CD4-positive, CD25-positive, alpha-beta regulatory T cell (primary cell): ENCODE measurements around the gene FAXC. TPM values are rescaled to one million over a fixed set of nuclear protein-coding genes. Genes with fewer than 3 reads are reported as not detected.

Experiments used
- ATAC-seq, 2 donors: fragments of 150-1000 bp; cut with Tn5 transposase; one replicate each; pipeline ENCODE4 v1.10.0; 2021; ENCODE audit warnings: low read depth in 2 of 2, moderate number of reproducible peaks in 2 of 2, moderate library complexity in 1 of 2
- DNase-seq, 3 donors: peaks; one replicate each; pipeline versions ENCODE4 v3.0.0 to v3.0.0-alpha.2; 2012 to 2022; ENCODE audit warnings: mixed read lengths in 1 of 3
- H3K27ac ChIP-seq: one replicate; pipeline ENCODE4 v1.7.0; 2013; ENCODE audit warnings: mild to moderate bottlenecking, low read length; ENCODE audit not compliant: insufficient read depth, poor library complexity, severe bottlenecking
- H3K27me3 ChIP-seq: one replicate; pipeline ENCODE4 v1.7.0; 2013; ENCODE audit warnings: low read length; ENCODE audit not compliant: control insufficient read depth, insufficient read depth
- H3K36me3 ChIP-seq: one replicate; pipeline ENCODE4 v1.7.0; 2013; ENCODE audit warnings: mild to moderate bottlenecking, low read length, moderate library complexity; ENCODE audit not compliant: control insufficient read depth, insufficient read depth
- H3K4me1 ChIP-seq: 2 replicates; pipeline ENCODE4 v1.7.0; 2013; ENCODE audit warnings: mild to moderate bottlenecking, low read length; ENCODE audit not compliant: insufficient read depth, control insufficient read depth, poor library complexity, severe bottlenecking
- H3K4me3 ChIP-seq: one replicate; pipeline ENCODE4 v1.7.0; 2013; ENCODE audit warnings: low read depth, mild to moderate bottlenecking, low read length, moderate library complexity
- H3K9me3 ChIP-seq, 2 experiments: 1 replicate in 1 of 2; 2 replicates in 1 of 2; pipeline ENCODE4 v1.7.0; 2013; ENCODE audit warnings: low read length in 2 of 2, mild to moderate bottlenecking in 1 of 2, moderate library complexity in 1 of 2; ENCODE audit not compliant: control insufficient read depth in 2 of 2
- H3K27ac Mint-ChIP-seq, 3 donors: one replicate each; pipeline ENCODE4 v1.8.0; 2020 to 2022; ENCODE audit warnings: mild to moderate bottlenecking in 3 of 3, mixed read lengths in 3 of 3, moderate library complexity in 2 of 3
- H3K27me3 Mint-ChIP-seq: one replicate; pipeline ENCODE4 v1.8.0; 2022; ENCODE audit warnings: mild to moderate bottlenecking, mixed read lengths
- H3K36me3 Mint-ChIP-seq: one replicate; pipeline ENCODE4 v1.8.0; 2020; ENCODE audit warnings: mixed read lengths
- H3K4me1 Mint-ChIP-seq, 4 donors: one replicate each; pipeline ENCODE4 v1.8.0; 2020 to 2022; ENCODE audit warnings: mixed read lengths in 4 of 4, mild to moderate bottlenecking in 1 of 4
- H3K4me3 Mint-ChIP-seq, 4 donors: one replicate each; pipeline ENCODE4 v1.8.0; 2020 to 2022; ENCODE audit warnings: mild to moderate bottlenecking in 4 of 4, mixed read lengths in 4 of 4, moderate library complexity in 3 of 4
- H3K9me3 Mint-ChIP-seq, 7 donors: one replicate each; pipeline ENCODE4 v1.8.0; 2020 to 2022; ENCODE audit warnings: mixed read lengths in 7 of 7, mild to moderate bottlenecking in 3 of 7, moderate library complexity in 2 of 7
- polyA plus RNA-seq, 4 donors: library from polyadenylated mRNA; unstranded; fragments of 300-500 nt; fragmentation: Illumina TruSeq; gene quantifications; one replicate each; pipeline ENCODE4 v1.2.3, GENCODE V29; 2021
- total RNA-seq: library from RNA; stranded (reverse); gene quantifications from one replicate; pipeline ENCODE4 v1.2.3, GENCODE V29; 2022

FAXC gene
- total and polyA plus RNA-seq, 5 donors from 2014 or later, result not detected

- peaks cover 0 to 4% (median 0%) of the 10 kb centered on the region in 7 donors for H3K9me3 Mint-ChIP-seq
- no peak overlapping the region for H3K4me3 ChIP-seq
- H3K9me3 ChIP-seq, result no peaks in the 10 kb centered on the region
- H3K36me3 Mint-ChIP-seq, result no peaks in the 10 kb centered on the region
- no peak overlapping the region for H3K4me3 Mint-ChIP-seq
- H3K27me3 ChIP-seq, result peaks cover 1% of the 10 kb centered on the region
- H3K4me1 ChIP-seq, result no peaks in the 10 kb centered on the region
- H3K36me3 ChIP-seq, result no peaks in the 10 kb centered on the region
- no peaks in the 10 kb centered on the region for H3K4me1 Mint-ChIP-seq
- ATAC-seq, result no peak
- H3K27ac Mint-ChIP-seq, result no peak overlapping the region
- H3K27me3 Mint-ChIP-seq, result peaks cover 17% of the 10 kb centered on the region
- no peak for DNase-seq
- H3K27ac ChIP-seq, result no peak overlapping the region
Measured at GRCh38 chr6:99312354-99312753, 37.1 kb downstream of the FAXC start.

- H3K27me3 Mint-ChIP-seq, result peaks cover 9% of the 10 kb centered on the region
- Histone ChIP-seq H3K36me3 (no peaks in the 10 kb centered on the region), H3K9me3 (no peaks in the 10 kb centered on the region), H3K4me1 (no peaks in the 10 kb centered on the region), H3K27me3 (peaks cover 1% of the 10 kb centered on the region), H3K4me3 (no peak overlapping the region), H3K27ac (no peak overlapping the region)
- H3K4me3 Mint-ChIP-seq, result no peak overlapping the region
- ATAC-seq (no peak), DNase-seq (no peak)
- H3K27ac Mint-ChIP-seq, result no peak overlapping the region
- no peaks in the 10 kb centered on the region for H3K36me3 Mint-ChIP-seq
- H3K4me1 Mint-ChIP-seq, result no peaks in the 10 kb centered on the region
- H3K9me3 Mint-ChIP-seq, result peaks cover 0 to 4% (median 0%) of the 10 kb centered on the region in 7 donors
Measured at GRCh38 chr6:99310553-99310952, 38.9 kb downstream of the FAXC start.

GRCh38 chr6:99309557-99309956, 39.9 kb downstream of the FAXC start:
- peaks cover 5% of the 10 kb centered on the region for H3K27me3 Mint-ChIP-seq
- peaks cover 0 to 4% (median 0%) of the 10 kb centered on the region in 7 donors for H3K9me3 Mint-ChIP-seq
- H3K27ac Mint-ChIP-seq, result no peak overlapping the region
- Histone ChIP-seq H3K27me3 (peaks cover 1% of the 10 kb centered on the region), H3K4me3 (no peak overlapping the region), H3K9me3 (no peaks in the 10 kb centered on the region), H3K27ac (no peak overlapping the region), H3K36me3 (no peaks in the 10 kb centered on the region), H3K4me1 (no peaks in the 10 kb centered on the region)
- no peak for DNase-seq
- no peaks in the 10 kb centered on the region for H3K4me1 Mint-ChIP-seq
- no peak overlapping the region for H3K4me3 Mint-ChIP-seq
- no peaks in the 10 kb centered on the region for H3K36me3 Mint-ChIP-seq
- no peak for ATAC-seq

- Mint-ChIP-seq H3K4me3 (no peak overlapping the region), H3K9me3 (peaks cover 0 to 4% (median 0%) of the 10 kb centered on the region in 7 donors), H3K36me3 (no peaks in the 10 kb centered on the region), H3K27me3 (peaks cover 5% of the 10 kb centered on the region), H3K4me1 (no peaks in the 10 kb centered on the region), H3K27ac (no peak overlapping the region)
- ATAC-seq (no peak), DNase-seq (no peak)
- Histone ChIP-seq H3K27ac (no peak overlapping the region), H3K4me1 (no peaks in the 10 kb centered on the region), H3K4me3 (no peak overlapping the region), H3K36me3 (no peaks in the 10 kb centered on the region), H3K9me3 (no peaks in the 10 kb centered on the region), H3K27me3 (peaks cover 1% of the 10 kb centered on the region)
Measured at GRCh38 chr6:99308788-99309187, 40.7 kb downstream of the FAXC start.

GRCh38 chr6:99307295-99307907, 42.1 kb downstream of the FAXC start:
- peaks cover 0 to 4% (median 0%) of the 10 kb centered on the region in 7 donors for H3K9me3 Mint-ChIP-seq

GRCh38 chr6:99306341-99306740, 43.1 kb downstream of the FAXC start:
- DNase-seq (no peak), ATAC-seq (no peak)
- H3K4me3 Mint-ChIP-seq, result no peak overlapping the region
- H3K4me1 ChIP-seq, result no peaks in the 10 kb centered on the region
- no peak overlapping the region for H3K27ac ChIP-seq
- no peaks in the 10 kb centered on the region for H3K4me1 Mint-ChIP-seq
- H3K27ac Mint-ChIP-seq, result no peak overlapping the region
- H3K4me3 ChIP-seq, result no peak overlapping the region
- H3K9me3 Mint-ChIP-seq, result peaks cover 0 to 2% (median 0%) of the 10 kb centered on the region in 7 donors
- no peaks in the 10 kb centered on the region for H3K27me3 ChIP-seq
- H3K36me3 ChIP-seq, result no peaks in the 10 kb centered on the region
- no peaks in the 10 kb centered on the region for H3K9me3 ChIP-seq
- H3K36me3 Mint-ChIP-seq, result no peaks in the 10 kb centered on the region
- no peaks in the 10 kb centered on the region for H3K27me3 Mint-ChIP-seq

More at GRCh38 chr6:99307295-99307907, 42.1 kb downstream of the FAXC start:
- ATAC-seq (no peak), DNase-seq (no peak)
- no peaks in the 10 kb centered on the region for H3K36me3 Mint-ChIP-seq
- Histone ChIP-seq H3K4me3 (no peak overlapping the region), H3K27ac (no peak overlapping the region), H3K9me3 (no peaks in the 10 kb centered on the region), H3K4me1 (no peaks in the 10 kb centered on the region), H3K36me3 (no peaks in the 10 kb centered on the region), H3K27me3 (peaks cover 1% of the 10 kb centered on the region)
- H3K4me3 Mint-ChIP-seq, result no peak overlapping the region
- H3K27me3 Mint-ChIP-seq, result peaks cover 5% of the 10 kb centered on the region
- no peak overlapping the region for H3K27ac Mint-ChIP-seq
- H3K4me1 Mint-ChIP-seq, result no peaks in the 10 kb centered on the region

GRCh38 chr6:99305021-99305554, 44.4 kb downstream of the FAXC start:
- Histone ChIP-seq H3K4me1 (no peaks in the 10 kb centered on the region), H3K27ac (no peak overlapping the region), H3K36me3 (no peaks in the 10 kb centered on the region), H3K9me3 (no peaks in the 10 kb centered on the region), H3K4me3 (no peak overlapping the region), H3K27me3 (peaks cover 3% of the 10 kb centered on the region)
- Mint-ChIP-seq H3K27me3 (no peaks in the 10 kb centered on the region), H3K4me1 (no peaks in the 10 kb centered on the region), H3K4me3 (no peak overlapping the region), H3K27ac (no peak overlapping the region), H3K36me3 (no peaks in the 10 kb centered on the region), H3K9me3 (peaks cover 0 to 2% (median 0%) of the 10 kb centered on the region in 7 donors)
- DNase-seq (no peak), ATAC-seq (no peak)

GRCh38 chr6:99297415-99297814, 52.1 kb downstream of the FAXC start:
- peaks cover 0 to 2% (median 0%) of the 10 kb centered on the region in 7 donors for H3K9me3 Mint-ChIP-seq
- Histone ChIP-seq H3K4me3 (no peak overlapping the region), H3K27ac (no peak overlapping the region), H3K9me3 (no peaks in the 10 kb centered on the region), H3K4me1 (no peaks in the 10 kb centered on the region), H3K27me3 (peaks cover 11% of the 10 kb centered on the region), H3K36me3 (no peaks in the 10 kb centered on the region)
- no peak for DNase-seq
- H3K4me1 Mint-ChIP-seq, result no peaks in the 10 kb centered on the region
- H3K4me3 Mint-ChIP-seq, result no peak overlapping the region
- H3K27ac Mint-ChIP-seq, result no peak overlapping the region
- no peak for ATAC-seq
- no peaks in the 10 kb centered on the region for H3K36me3 Mint-ChIP-seq
- peaks cover 6% of the 10 kb centered on the region for H3K27me3 Mint-ChIP-seq
